Kidney (tissue), 14 donors: ENCODE data around the gene ELOVL7. TPM values are rescaled to one million over a fixed set of nuclear protein-coding genes. Genes with fewer than 3 reads are reported as not detected.

Experiments used
- DNase-seq, 5 donors: peaks; one replicate each; pipeline ENCODE4 v3.0.0-alpha.2; 2013 to 2020
- FAIRE-seq: peaks from 2 replicates; lab custom pipeline; 2012; peaks lifted over from hg19 to GRCh38; lab: Jason Lieb, UNC
- H3K27ac ChIP-seq, 2 donors: one replicate each; pipeline ENCODE4 v1.7.0; 2013; ENCODE audit warnings: low read depth in 2 of 2, low read length in 2 of 2, inconsistent platforms in 1 of 2
- H3K27me3 ChIP-seq: one replicate; pipeline ENCODE4 v1.7.1; 2013; ENCODE audit warnings: low read length, inconsistent platforms; ENCODE audit not compliant: control insufficient read depth, insufficient read depth
- H3K36me3 ChIP-seq, 3 donors: one replicate each; pipeline versions ENCODE4 v1.7.0 to v1.7.1; 2013; ENCODE audit warnings: low read length in 3 of 3, control low read depth in 1 of 3, inconsistent platforms in 1 of 3; ENCODE audit not compliant: insufficient read depth in 3 of 3, control insufficient read depth in 2 of 3
- H3K4me1 ChIP-seq, 3 donors: one replicate each; pipeline versions ENCODE4 v1.7.0 to v1.7.1; 2013; ENCODE audit warnings: low read length in 3 of 3, inconsistent platforms in 1 of 3, low read depth in 1 of 3; ENCODE audit not compliant: control insufficient read depth in 2 of 3, insufficient read depth in 2 of 3
- H3K4me3 ChIP-seq, 3 donors: one replicate each; pipeline versions ENCODE4 v1.7.0 to v1.8.1; 2013; ENCODE audit warnings: low read length in 3 of 3, control low read depth in 1 of 3, inconsistent platforms in 1 of 3
- H3K9ac ChIP-seq, 3 donors: one replicate each; pipeline versions ENCODE4 v1.7.0 to v1.7.1; 2013; ENCODE audit warnings: low read length in 3 of 3, control low read depth in 1 of 3, inconsistent platforms in 1 of 3
- H3K9me3 ChIP-seq, 3 donors: one replicate each; pipeline versions ENCODE4 v1.7.0 to v1.7.1; 2013; ENCODE audit warnings: low read length in 3 of 3, control low read depth in 1 of 3, inconsistent platforms in 1 of 3; ENCODE audit not compliant: control insufficient read depth in 2 of 3, insufficient read depth in 1 of 3
- CTCF ChIP-seq: IDR thresholded peaks from 3 replicates; pipeline ENCODE4 v1.5.1; 2012; ENCODE audit warnings: mild to moderate bottlenecking, moderate library complexity, borderline replicate concordance; ENCODE audit not compliant: insufficient read depth; ENCODE audit errors: extremely low read depth
- intact Hi-C: fragments of 100-400 bp; cut with DNase I; formaldehyde crosslinking; loops from one replicate; pipeline ENCODE4 v1.11.1; 2022
- polyA plus RNA-seq: library from polyadenylated mRNA; stranded (reverse); fragments of 350-450 nt; fragmentation: Illumina TruSeq; extraction: RNeasy Lipid Tissue Mini Kit (QIAGEN cat#74804); gene quantifications from one replicate; pipeline ENCODE4 v1.2.3, GENCODE V29; 2014; ENCODE audit warnings: low read depth, low replicate concordance; ENCODE audit not compliant: insufficient read depth
- total RNA-seq: library from RNA; stranded (reverse); fragmentation: NEBNext Ultra II Directional; extraction: Animal tissue kit (Norgen Biotek cat#: 25700); gene quantifications from one replicate; pipeline ENCODE4 v1.2.1, GENCODE V29; 2021
- donor health status: control.
- donor health status: control.
- donor health status: control.
- donor health status: control.
- donor health status: control.
- donor health status: DM: yes; HTN: yes; CAD: no.
- donor health status: Normal renal cell carcinoma (clear cell type).

The ELOVL7 gene
- total and polyA plus RNA-seq, 2 donors from 2014 or later, result 14.6 to 22.5 TPM

- intact Hi-C loops, result no loop called here
- no peak for FAIRE-seq
- Histone ChIP-seq H3K9me3 (no peaks in the 10 kb centered on the region), H3K27me3 (no peaks in the 10 kb centered on the region), H3K4me1 (no peaks in the 10 kb centered on the region), H3K9ac (no peak overlapping the region), H3K27ac (no peak overlapping the region), H3K4me3 (no peak overlapping the region), H3K36me3 (no peaks in the 10 kb centered on the region)
- DNase-seq, result no peak
- TF ChIP-seq CTCF, result no peak
Measured at GRCh38 chr5:60789551-60789950, 54.5 kb downstream of the ELOVL7 start.

- no peak for DNase-seq
- Histone ChIP-seq H3K36me3 (no peaks in the 10 kb centered on the region), H3K4me3 (no peak overlapping the region), H3K9ac (no peak overlapping the region), H3K27ac (no peak overlapping the region), H3K9me3 (no peaks in the 10 kb centered on the region), H3K4me1 (no peaks in the 10 kb centered on the region), H3K27me3 (no peaks in the 10 kb centered on the region)
- no peak for FAIRE-seq
- no peak for TF ChIP-seq CTCF
- intact Hi-C loops, result no loop called here
Measured at GRCh38 chr5:60788863-60789513, 55.1 kb downstream of the ELOVL7 start.

GRCh38 chr5:60779466-60779865, 64.6 kb downstream of the ELOVL7 start:
- no peak for FAIRE-seq
- TF ChIP-seq CTCF, result no peak
- H3K9ac ChIP-seq, result no peak overlapping the region
- H3K4me1 ChIP-seq, result no peaks in the 10 kb centered on the region
- no peak overlapping the region for H3K4me3 ChIP-seq
- no peaks in the 10 kb centered on the region for H3K27me3 ChIP-seq
- intact Hi-C loops, result no loop called here
- H3K36me3 ChIP-seq, result peaks cover 0 to 6% (median 0%) of the 10 kb centered on the region in 3 donors
- H3K27ac ChIP-seq, result no peak overlapping the region
- no peak for DNase-seq
- H3K9me3 ChIP-seq, result no peaks in the 10 kb centered on the region

DNA sequence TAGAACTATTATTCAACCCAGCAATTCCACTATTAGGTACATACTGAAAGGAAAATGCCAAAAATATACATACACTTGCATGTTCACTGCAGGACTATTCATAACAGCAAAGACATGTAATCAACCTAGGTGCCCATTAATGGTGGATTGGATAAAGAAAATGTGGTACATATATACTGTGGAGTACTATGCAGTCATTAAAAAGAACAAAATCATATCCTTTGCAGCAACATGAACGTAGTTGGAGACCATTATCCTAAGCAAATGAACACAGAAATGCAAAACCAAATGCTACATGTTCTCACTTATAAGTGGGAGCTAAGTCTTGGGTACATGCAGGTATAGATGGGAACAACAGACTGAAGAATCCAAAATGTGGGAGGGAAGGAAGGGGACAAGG, 67.7 kb downstream of the ELOVL7 start:
- H3K27ac ChIP-seq, result no peak overlapping the region
- no peak for FAIRE-seq
- no peak overlapping the region for H3K4me3 ChIP-seq
- no peaks in the 10 kb centered on the region for H3K36me3 ChIP-seq
- H3K4me1 ChIP-seq, result no peaks in the 10 kb centered on the region
- H3K9me3 ChIP-seq, result no peaks in the 10 kb centered on the region
- no peak overlapping the region for H3K9ac ChIP-seq
- H3K27me3 ChIP-seq, result no peaks in the 10 kb centered on the region
- intact Hi-C loops, result no loop called here
- DNase-seq, result no peak
- TF ChIP-seq CTCF, result no peak
